ENCODE results near the gene SPATA45. TPM values are rescaled to one million over a fixed set of nuclear protein-coding genes. Genes with fewer than 3 reads are reported as not detected.
A peak's percentile ranks its signal among the peaks of the same experiment; 100 is the strongest.

The SPATA45 gene
- polyA plus RNA-seq, 1 of the 3 experiments (the other 2 are of a cell fraction), result not detected

DNA sequence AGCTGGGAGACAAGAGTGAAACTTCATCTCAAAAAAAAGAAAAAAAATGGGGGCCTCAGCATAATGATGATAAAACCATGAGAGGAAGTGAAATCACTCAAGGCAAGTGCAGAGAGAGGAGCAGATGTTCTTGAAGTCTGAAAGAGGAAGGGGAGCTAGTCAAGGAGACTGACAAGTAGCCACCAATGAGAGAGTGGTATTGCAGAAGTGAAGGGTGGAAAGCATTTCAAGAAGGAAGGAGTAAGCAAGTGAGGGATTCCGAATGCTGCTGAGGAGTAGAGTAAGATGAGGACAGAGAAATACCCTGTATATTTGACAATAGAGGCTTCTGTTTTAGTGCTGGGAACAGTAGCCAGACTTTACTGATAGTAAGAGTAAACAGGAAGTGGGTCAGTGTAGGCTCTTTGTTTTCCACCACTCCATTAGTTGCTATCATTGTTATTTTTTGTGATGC lies 52.9 kb downstream of the SPATA45 start:
- no peak overlapping the region for H3K4me2 ChIP-seq
- ChIA-PET POLR2A (interaction anchor here (0.7 kb wide), 1 partner anchor 366 kb away, joined by 3 read pairs; no protein-coding TSS in a partner anchor), CTCF (interaction anchor here (0.7 to 2.0 kb wide), 8 partner anchors 11 to 339 kb away, joined by 3 to 7 read pairs (median 3); no protein-coding TSS in a partner anchor)
- H3K27ac ChIP-seq (ENCODE audit: low read depth in 2 of 2, low read length in 1 of 2), result no peak overlapping the region
- peaks cover 17% of the 10 kb centered on the region for H3F3A ChIP-seq (replicated peaks; ENCODE audit: insufficient read depth)
- H3K9ac ChIP-seq, result no peak overlapping the region
- no peaks in the 10 kb centered on the region for H3K9me2 ChIP-seq
- H2AFZ ChIP-seq (ENCODE audit: low read depth), result no peak overlapping the region
- H3K4me1 ChIP-seq (ENCODE audit: control insufficient read depth in 1 of 2, insufficient read depth in 2 of 2, low read depth in 1 of 2, low read length in 1 of 2), result peaks cover 2 to 3% of the 10 kb centered on the region in 2 experiments; a peak in 2 of 4 replicates
- H3K36me3 ChIP-seq (replicated peaks in 1 of 2; ENCODE audit: control insufficient read depth in 1 of 2, insufficient read depth in 2 of 2, low read length in 1 of 2), result peaks cover 14 to 19% of the 10 kb centered on the region in 2 experiments
- TF ChIP-seq ELF1 (IDR thresholded peaks at IDR 0.05) (no peak), USF2 (IDR thresholded peaks at IDR 0.05; ENCODE audit: borderline replicate concordance, low read depth, low read length) (no peak), EP300 (IDR thresholded peaks at IDR 0.05; ENCODE audit: borderline replicate concordance in 1 of 2, low read depth in 1 of 2, low read length in 1 of 2) (no peak), RCOR1 (IDR thresholded peaks at IDR 0.05; ENCODE audit: low read length) (no peak), EZH2phosphoT487 (IDR thresholded peaks at IDR 0.05; ENCODE audit: borderline replicate concordance, low read depth) (no peak), GATA2 (CRISPR knock-in tag; IDR thresholded peaks at IDR 0.05) (no peak)
- TF ChIP-seq, protein P1, sequence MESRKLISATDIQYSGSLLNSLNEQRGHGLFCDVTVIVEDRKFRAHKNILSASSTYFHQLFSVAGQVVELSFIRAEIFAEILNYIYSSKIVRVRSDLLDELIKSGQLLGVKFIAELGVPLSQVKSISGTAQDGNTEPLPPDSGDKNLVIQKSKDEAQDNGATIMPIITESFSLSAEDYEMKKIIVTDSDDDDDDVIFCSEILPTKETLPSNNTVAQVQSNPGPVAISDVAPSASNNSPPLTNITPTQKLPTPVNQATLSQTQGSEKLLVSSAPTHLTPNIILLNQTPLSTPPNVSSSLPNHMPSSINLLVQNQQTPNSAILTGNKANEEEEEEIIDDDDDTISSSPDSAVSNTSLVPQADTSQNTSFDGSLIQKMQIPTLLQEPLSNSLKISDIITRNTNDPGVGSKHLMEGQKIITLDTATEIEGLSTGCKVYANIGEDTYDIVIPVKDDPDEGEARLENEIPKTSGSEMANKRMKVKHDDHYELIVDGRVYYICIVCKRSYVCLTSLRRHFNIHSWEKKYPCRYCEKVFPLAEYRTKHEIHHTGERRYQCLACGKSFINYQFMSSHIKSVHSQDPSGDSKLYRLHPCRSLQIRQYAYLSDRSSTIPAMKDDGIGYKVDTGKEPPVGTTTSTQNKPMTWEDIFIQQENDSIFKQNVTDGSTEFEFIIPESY (IDR thresholded peaks at IDR 0.05; ENCODE audit: borderline replicate concordance, low read depth), result no peak
- DNase-seq, result no peak
- no peaks in the 10 kb centered on the region for H3K27me3 ChIP-seq (ENCODE audit: insufficient read depth)
- no peak overlapping the region for H3K4me3 ChIP-seq (ENCODE audit: low read depth in 2 of 2, low read length in 1 of 2)
- 100% methylated on average over 1 of the region's 1 CpG for WGBS (ENCODE audit: low lambda C conversion rate)
- peaks cover 15% of the 10 kb centered on the region for H3K79me2 ChIP-seq (ENCODE audit: insufficient read depth)
- no peaks in the 10 kb centered on the region for H4K20me1 ChIP-seq (ENCODE audit: insufficient read depth)
- no peaks in the 10 kb centered on the region for H3K9me3 ChIP-seq

GRCh38 chr1:212792396-212792908 lies 55.0 kb downstream of the SPATA45 start:
- no peak for TF ChIP-seq NRF1 (IDR thresholded peaks at IDR 0.05; ENCODE audit: low read depth, low read length)
- no peak for TF ChIP-seq FOXM1 (IDR thresholded peaks at IDR 0.05; ENCODE audit: low read depth)
- no peak for TF ChIP-seq POLR2AphosphoS5 (IDR thresholded peaks at IDR 0.05; ENCODE audit: low read depth, low read length)
- TF ChIP-seq GATA2 (CRISPR knock-in tag; IDR thresholded peaks at IDR 0.05), result no peak
- TF ChIP-seq ELF1 (IDR thresholded peaks at IDR 0.05), result no peak
- TF ChIP-seq CHD2 (IDR thresholded peaks at IDR 0.05; ENCODE audit: low read length, partially characterized antibody), result no peak
- no peak for TF ChIP-seq USF2 (IDR thresholded peaks at IDR 0.05; ENCODE audit: borderline replicate concordance, low read depth, low read length)
- no peak for TF ChIP-seq NFIC (IDR thresholded peaks at IDR 0.05; ENCODE audit: borderline replicate concordance)
- TF ChIP-seq, protein P2, sequence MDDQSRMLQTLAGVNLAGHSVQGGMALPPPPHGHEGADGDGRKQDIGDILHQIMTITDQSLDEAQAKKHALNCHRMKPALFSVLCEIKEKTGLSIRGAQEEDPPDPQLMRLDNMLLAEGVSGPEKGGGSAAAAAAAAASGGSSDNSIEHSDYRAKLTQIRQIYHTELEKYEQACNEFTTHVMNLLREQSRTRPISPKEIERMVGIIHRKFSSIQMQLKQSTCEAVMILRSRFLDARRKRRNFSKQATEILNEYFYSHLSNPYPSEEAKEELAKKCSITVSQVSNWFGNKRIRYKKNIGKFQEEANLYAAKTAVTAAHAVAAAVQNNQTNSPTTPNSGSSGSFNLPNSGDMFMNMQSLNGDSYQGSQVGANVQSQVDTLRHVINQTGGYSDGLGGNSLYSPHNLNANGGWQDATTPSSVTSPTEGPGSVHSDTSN (IDR thresholded peaks at IDR 0.05), result no peak
- POLR2A ChIA-PET, result interaction anchor here (1.0 to 2.0 kb wide), 3 partner anchors 65 to 234 kb away, joined by 4 to 11 read pairs (median 6); partner anchors contain the start of genes ATF3 and FLVCR1
- WGBS (ENCODE audit: low lambda C conversion rate), result 11% methylated on average over 16 of the region's 16 CpGs

More at GRCh38 chr1:212792396-212792908, 55.0 kb downstream of the SPATA45 start:
- DNase-seq, result no peak
- Histone ChIP-seq H3K27me3 (ENCODE audit: insufficient read depth) (no peaks in the 10 kb centered on the region), H3K4me1 (ENCODE audit: control insufficient read depth in 1 of 2, insufficient read depth in 2 of 2, low read depth in 1 of 2, low read length in 1 of 2) (peaks cover 2 to 3% of the 10 kb centered on the region in 2 experiments; a peak in 2 of 4 replicates), H3K79me2 (ENCODE audit: insufficient read depth) (peaks cover 34% of the 10 kb centered on the region), H3K9ac (peak overlapping the region; percentile 94), H3F3A (replicated peaks; ENCODE audit: insufficient read depth) (peaks cover 17% of the 10 kb centered on the region), H3K4me3 (ENCODE audit: low read depth in 2 of 2, low read length in 1 of 2) (peak overlapping the region; percentile 77 to 98), H3K9me2 (no peaks in the 10 kb centered on the region), H4K20me1 (ENCODE audit: insufficient read depth) (no peaks in the 10 kb centered on the region), H2AFZ (ENCODE audit: low read depth) (peak overlapping the region; percentile 87), H3K36me3 (replicated peaks in 1 of 2; ENCODE audit: control insufficient read depth in 1 of 2, insufficient read depth in 2 of 2, low read length in 1 of 2) (peaks cover 5 to 15% of the 10 kb centered on the region in 2 experiments), H3K9me3 (no peaks in the 10 kb centered on the region), H3K27ac (ENCODE audit: low read depth in 2 of 2, low read length in 1 of 2) (peak overlapping the region; percentile 86 to 88), H3K4me2 (peak overlapping the region; percentile 89)
- CTCF ChIA-PET, result interaction anchor here (1.1 to 2.6 kb wide), 5 partner anchors 10 to 721 kb away, joined by 3 to 13 read pairs (median 6); no protein-coding TSS in a partner anchor
